ENCODE results near the gene PKP3. TPM values are rescaled to one million over a fixed set of nuclear protein-coding genes. Genes with fewer than 3 reads are reported as not detected.
A peak's percentile ranks its signal among the peaks of the same experiment; 100 is the strongest.

The PKP3 gene
- total and polyA plus RNA-seq, 9 of the 15 experiments (the other 6 are each of a cell fraction or from before 2014, with no cell fraction given), result 0.11 to 110 (median 30.7) TPM

GRCh38 chr11:404551-405264 lies 10.7 kb downstream of the PKP3 start:
- Histone ChIP-seq H4K20me1 (replicated peaks; ENCODE audit: control insufficient read depth, insufficient read depth, low read length) (no peaks in the 10 kb centered on the region), H3K9me1 (ENCODE audit: control insufficient read depth, insufficient read depth, low read length) (no peaks in the 10 kb centered on the region), H3K27ac (ENCODE audit: extremely low read depth, low read depth, low read length) (no peak overlapping the region), H3K36me3 (ENCODE audit: control insufficient read depth, insufficient read depth, low read length) (peaks cover 37% of the 10 kb centered on the region; the same call in 1 of the 3 replicates), H3K4me1 (replicated peaks in 1 of 2; ENCODE audit: control insufficient read depth in 2 of 2, insufficient read depth in 2 of 2, low read length in 2 of 2) (peaks cover 6 to 54% of the 10 kb centered on the region in 2 experiments; a peak in 3 of 5 replicates), H3K9ac (ENCODE audit: insufficient read depth in 1 of 2, low read depth in 2 of 2, low read length in 2 of 2) (peak overlapping the region in 1 of 2 experiments; percentile 68; a peak in 2 of 4 replicates), H3K27me3 (ENCODE audit: control insufficient read depth in 2 of 2, insufficient read depth in 2 of 2, low read length in 2 of 2) (no peaks in the 10 kb centered on the region), H3K9me3 (replicated peaks; ENCODE audit: control insufficient read depth, insufficient read depth, low read depth, low read length) (peaks cover under 1% of the 10 kb centered on the region; the same call in 1 of the 2 replicates), H3K4me2 (ENCODE audit: insufficient read depth, low read length) (no peak overlapping the region), H3K79me2 (ENCODE audit: control insufficient read depth, insufficient read depth, low read length) (peaks cover 11% of the 10 kb centered on the region; the same call in 2 of the 3 replicates), H3K4me3 (no peak overlapping the region), H2AFZ (ENCODE audit: low read depth, low read length) (no peak overlapping the region)
- FAIRE-seq (no peak), DNase-seq (ENCODE audit: extremely low read depth in 1 of 4, low spot score in 3 of 4) (no peak), ATAC-seq (no peak)
- 90% methylated on average over 11 of the region's 14 CpGs for whole genome bisulfite sequencing (ENCODE audit: insufficient coverage, low coverage, missing lambda C conversion rate)
- ChIA-PET CTCF (ENCODE audit: low intra/inter-chr PET ratio) (interaction anchor here (0.6 kb wide), 1 partner anchor 36 kb away, joined by 3 read pairs; no protein-coding TSS in a partner anchor), POLR2A (interaction anchor here (1.0 to 1.2 kb wide), 2 partner anchors 9 to 10 kb away, joined by 3 to 4 read pairs; partner anchors contain the start of gene SIGIRR)
- intact Hi-C loops (cut with micrococcal nuclease), result no loop called here
- BruUV-seq (replicated peaks), result TSS peak; percentile 88
- TF ChIP-seq IFI16 (CRISPR knock-in tag; IDR thresholded peaks at IDR 0.05), result no peak
- no peak for TF ChIP-seq KAT2B (IDR thresholded peaks at IDR 0.05; ENCODE audit: low read depth, low read length)
- no peak for TF ChIP-seq NRF1 (conservative IDR thresholded peaks at IDR 0.05 in 1 of 2, IDR thresholded peaks at IDR 0.05 in 1 of 2)
- TF ChIP-seq DACH1 (IDR thresholded peaks at IDR 0.05; ENCODE audit: partially characterized antibody), result no peak
- TF ChIP-seq SPI1 (IDR thresholded peaks at IDR 0.05; ENCODE audit: borderline replicate concordance, low read depth, low read length), result no peak
- no peak for TF ChIP-seq POLR2H (tag; IDR thresholded peaks at IDR 0.05; ENCODE audit: low read depth)
- no peak for TF ChIP-seq SMAD1 (IDR thresholded peaks at IDR 0.05; ENCODE audit: low read depth, low read length, partially characterized antibody)
- TF ChIP-seq PPARD (CRISPR knock-in tag; IDR thresholded peaks at IDR 0.05), result no peak
- no peak for TF ChIP-seq MTF1 (CRISPR knock-in tag; IDR thresholded peaks at IDR 0.05; ENCODE audit: borderline replicate concordance)
- TF ChIP-seq NCOA1 (IDR thresholded peaks at IDR 0.05; ENCODE audit: low read depth), result no peak
- TF ChIP-seq MAX (CRISPR knock-in tag; IDR thresholded peaks at IDR 0.05), result no peak
- TF ChIP-seq ZNF146 (CRISPR knock-in tag; IDR thresholded peaks at IDR 0.05; ENCODE audit: unreplicated experiment), result no peak
- TF ChIP-seq ZNF280B (CRISPR knock-in tag; IDR thresholded peaks at IDR 0.05), result no peak
- TF ChIP-seq ZNF644 (tag; IDR thresholded peaks at IDR 0.05; ENCODE audit: low read depth), result no peak
- TF ChIP-seq ZBTB26 (CRISPR knock-in tag; IDR thresholded peaks at IDR 0.05), result no peak
- TF ChIP-seq HNRNPL (IDR thresholded peaks at IDR 0.05; ENCODE audit: low read depth, low read length), result no peak
- no peak for TF ChIP-seq PCBP2 (IDR thresholded peaks at IDR 0.05; ENCODE audit: low read depth, low read length, poor library complexity, severe bottlenecking)
- in situ Hi-C loops (cut with MboI), result no loop called here

All from K562 (cell line).